GOT3 (cell line): ENCODE data around the gene OR1F1.
"Not testable (repeated sequence)": the region's sequence is repeated elsewhere in the genome, so short reads cannot be mapped to it uniquely, and the experiment has no call there.

Experiments
- DNase-seq: peaks from one replicate; lab custom pipeline; 2025; ENCODE audit warnings: mixed read lengths; lab: John Stamatoyannopoulos, UW

Gene OR1F1

GRCh38 chr16:3187798-3188674, at the start of gene OR1F1:
TSS of gene OR1F1 (plus strand) at chr16:3188204.
- no peak for DNase-seq

- DNase-seq, result no peak
These were observed 49.7 kb upstream of the OR1F1 start for GRCh38 chr16:3138342-3138741.

- DNase-seq, result no peak
These were observed 49.1 kb upstream of the OR1F1 start for GRCh38 chr16:3138823-3139426.

GRCh38 chr16:3139561-3139960, 48.4 kb upstream of the OR1F1 start:
- not testable (repeated sequence) for DNase-seq

GRCh38 chr16:3140603-3141427, 47.2 kb upstream of the OR1F1 start:
- no peak for DNase-seq

- DNase-seq, result no peak
These were observed 46.2 kb upstream of the OR1F1 start for GRCh38 chr16:3141781-3142311.

- DNase-seq, result no peak
These were observed 45.7 kb upstream of the OR1F1 start for GRCh38 chr16:3142327-3142726.

GRCh38 chr16:3142770-3143169, 45.2 kb upstream of the OR1F1 start:
- no peak for DNase-seq

- no peak for DNase-seq
These were observed 44.8 kb upstream of the OR1F1 start for GRCh38 chr16:3143189-3143588.

- no peak for DNase-seq
These were observed 44.2 kb upstream of the OR1F1 start for GRCh38 chr16:3143598-3144320.

- no peak for DNase-seq
These were observed 43.6 kb upstream of the OR1F1 start for GRCh38 chr16:3144321-3144983.

GRCh38 chr16:3145151-3145550, 42.9 kb upstream of the OR1F1 start:
- no peak for DNase-seq

- no peak for DNase-seq
These were observed 42.3 kb upstream of the OR1F1 start for GRCh38 chr16:3145660-3146059.

GRCh38 chr16:3147046-3147756, 40.8 kb upstream of the OR1F1 start:
- no peak for DNase-seq

- DNase-seq, result no peak
These were observed 40.3 kb upstream of the OR1F1 start for GRCh38 chr16:3147757-3148104.

GRCh38 chr16:3148256-3149192, 39.5 kb upstream of the OR1F1 start:
- DNase-seq, result no peak

GRCh38 chr16:3149193-3149530, 38.8 kb upstream of the OR1F1 start:
- DNase-seq, result no peak

- DNase-seq, result no peak
These were observed 38.2 kb upstream of the OR1F1 start for GRCh38 chr16:3149630-3150345.
